PC-9 (cell line): ENCODE results near the gene CTSD.

Source experiments
- EZH2 ChIP-seq: fragments of 200-600 bp; sonication (generic); IDR thresholded peaks from 2 replicates; pipeline ENCODE4 v1.8.0; 2017; ENCODE audit warnings: antibody characterized with exemption, low read depth
- TF ChIP-seq, protein P1 (sequence below): fragments of 200-600 bp; sonication (generic); conservative IDR thresholded peaks from 2 replicates; pipeline ENCODE4 v1.6.1; 2017; ENCODE audit warnings: mixed run types, antibody characterized with exemption, mild to moderate bottlenecking, moderate library complexity

DNA sequence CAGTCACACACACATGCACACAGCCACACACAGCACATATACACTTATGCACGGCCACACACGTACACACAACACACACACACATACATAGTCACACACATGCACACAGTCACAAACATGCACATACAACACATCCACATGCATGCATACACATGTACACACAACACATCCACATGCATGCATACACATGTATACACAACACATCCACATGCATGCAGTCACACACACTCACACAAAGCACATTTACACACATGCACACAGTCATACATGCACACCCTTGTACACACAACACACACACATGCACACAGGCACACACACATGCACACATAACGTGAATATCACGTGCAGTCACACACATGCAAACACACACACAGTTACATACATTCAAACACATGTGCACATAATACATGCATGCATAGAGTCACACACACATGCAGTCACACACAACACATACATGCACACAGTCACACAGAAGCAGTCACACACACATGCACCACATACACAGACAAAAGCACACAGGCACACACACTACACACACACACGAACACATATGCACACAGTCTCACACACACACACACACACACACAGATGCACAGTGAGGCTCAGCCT, 32.2 kb downstream of the CTSD start:
- no peak for TF ChIP-seq EZH2
- TF ChIP-seq, protein P1, sequence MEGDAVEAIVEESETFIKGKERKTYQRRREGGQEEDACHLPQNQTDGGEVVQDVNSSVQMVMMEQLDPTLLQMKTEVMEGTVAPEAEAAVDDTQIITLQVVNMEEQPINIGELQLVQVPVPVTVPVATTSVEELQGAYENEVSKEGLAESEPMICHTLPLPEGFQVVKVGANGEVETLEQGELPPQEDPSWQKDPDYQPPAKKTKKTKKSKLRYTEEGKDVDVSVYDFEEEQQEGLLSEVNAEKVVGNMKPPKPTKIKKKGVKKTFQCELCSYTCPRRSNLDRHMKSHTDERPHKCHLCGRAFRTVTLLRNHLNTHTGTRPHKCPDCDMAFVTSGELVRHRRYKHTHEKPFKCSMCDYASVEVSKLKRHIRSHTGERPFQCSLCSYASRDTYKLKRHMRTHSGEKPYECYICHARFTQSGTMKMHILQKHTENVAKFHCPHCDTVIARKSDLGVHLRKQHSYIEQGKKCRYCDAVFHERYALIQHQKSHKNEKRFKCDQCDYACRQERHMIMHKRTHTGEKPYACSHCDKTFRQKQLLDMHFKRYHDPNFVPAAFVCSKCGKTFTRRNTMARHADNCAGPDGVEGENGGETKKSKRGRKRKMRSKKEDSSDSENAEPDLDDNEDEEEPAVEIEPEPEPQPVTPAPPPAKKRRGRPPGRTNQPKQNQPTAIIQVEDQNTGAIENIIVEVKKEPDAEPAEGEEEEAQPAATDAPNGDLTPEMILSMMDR = no peak
